B cell (primary cell): ENCODE results near the gene TLE7. TPM values are rescaled to one million over a fixed set of nuclear protein-coding genes. Genes with fewer than 3 reads are reported as not detected.

Experiments
- ATAC-seq: fragments of 200-7000 bp; cut with Tn5 transposase; one replicate; pipeline ENCODE4 v1.10.0; 2021; ENCODE audit warnings: low read depth, mild to moderate bottlenecking, moderate number of reproducible peaks, moderate library complexity
- CTCF ChIA-PET: fragments of 350-600 bp; sonication (Branson Sonifier 250); formaldehyde crosslinking; loops from one replicate; lab custom pipeline; 2021; ENCODE audit warnings: antibody characterized with exemption, inconsistent platforms; lab: Charles Lee
- POLR2A ChIA-PET: fragments of 350-600 bp; sonication (Branson Sonifier 250); formaldehyde crosslinking; loops from one replicate; lab custom pipeline; 2021; ENCODE audit warnings: antibody characterized with exemption; lab: Charles Lee
- DNase-seq: peaks from one replicate; pipeline ENCODE4 v3.0.0; 2013
- H2AFZ ChIP-seq: 2 replicates; pipeline ENCODE4 v1.6.1; 2012; ENCODE audit warnings: mild to moderate bottlenecking, low read depth, low read length; ENCODE audit not compliant: insufficient read depth, poor library complexity, severe bottlenecking
- H3K27ac ChIP-seq, 2 donors: 1 replicate in 1 of 2; 2 replicates in 1 of 2; pipeline ENCODE4 v1.5.1; 2012 to 2013; ENCODE audit warnings: low read length in 2 of 2, mild to moderate bottlenecking in 2 of 2, moderate library complexity in 1 of 2
- H3K27me3 ChIP-seq, 4 experiments: fragments of 200-600 bp in 1 of 4; sonication (generic) in 1 of 4; replicated peaks in 1 of 4; 1 replicate in 2 of 4; 2 replicates in 2 of 4; pipeline versions ENCODE4 v1.6.1 to v1.7.0; 2013 to 2016; ENCODE audit warnings: low read length in 3 of 4, mild to moderate bottlenecking in 2 of 4, mixed read lengths in 1 of 4, moderate library complexity in 1 of 4; ENCODE audit not compliant: insufficient read depth in 4 of 4, control insufficient read depth in 3 of 4; ENCODE audit errors: control extremely low read depth in 1 of 4
- H3K36me3 ChIP-seq, 2 experiments: replicated peaks in 1 of 2; 1 replicate in 1 of 2; 2 replicates in 1 of 2; pipeline versions ENCODE4 v1.6.1 to v1.7.1; 2013; ENCODE audit warnings: low read length in 1 of 2; ENCODE audit not compliant: insufficient read depth in 2 of 2, control insufficient read depth in 1 of 2; ENCODE audit errors: control extremely low read depth in 1 of 2, extremely low read depth in 1 of 2
- H3K4me1 ChIP-seq, 2 donors: fragments of 200-600 bp in 1 of 2; sonication (generic) in 1 of 2; 1 replicate in 1 of 2; 2 replicates in 1 of 2; pipeline versions ENCODE4 v1.5.1 to v1.6.1; 2013 to 2017; ENCODE audit warnings: low read length in 2 of 2; ENCODE audit not compliant: control insufficient read depth in 2 of 2, insufficient read depth in 2 of 2
- H3K4me2 ChIP-seq: replicated peaks from 2 replicates; pipeline ENCODE3; 2012; ENCODE audit warnings: mild to moderate bottlenecking, low read depth, low read length; ENCODE audit not compliant: poor library complexity, severe bottlenecking
- H3K4me3 ChIP-seq, 5 experiments: fragments of 200-600 bp in 1 of 5; sonication (generic) in 1 of 5; 1 replicate in 3 of 5; 2 replicates in 2 of 5; pipeline versions ENCODE4 v1.5.1 to v1.7.0; 2011 to 2016; ENCODE audit warnings: low read length in 4 of 5, mild to moderate bottlenecking in 4 of 5, low read depth in 2 of 5, control low read depth in 1 of 5, moderate library complexity in 1 of 5; ENCODE audit not compliant: insufficient read depth in 1 of 5; ENCODE audit errors: control extremely low read depth in 1 of 5, extremely low read depth in 1 of 5
- H3K79me2 ChIP-seq: fragments of 200-600 bp; sonication (generic); one replicate; pipeline ENCODE4 v1.6.0; 2016; ENCODE audit warnings: low read length; ENCODE audit not compliant: control insufficient read depth, insufficient read depth
- H3K9ac ChIP-seq: fragments of 200-600 bp; sonication (generic); 2 replicates; pipeline ENCODE4 v1.6.1; 2017; ENCODE audit warnings: mild to moderate bottlenecking, low read length, moderate library complexity
- H3K9me3 ChIP-seq, 3 donors: one replicate each; pipeline versions ENCODE4 v1.6.1 to v1.7.1; 2013; ENCODE audit warnings: low read length in 2 of 3; ENCODE audit not compliant: control insufficient read depth in 2 of 3, insufficient read depth in 1 of 3; ENCODE audit errors: control extremely low read depth in 1 of 3
- H4K20me1 ChIP-seq: 2 replicates; pipeline ENCODE4 v1.6.0; 2012; ENCODE audit warnings: mild to moderate bottlenecking, low read length; ENCODE audit not compliant: insufficient read depth, control insufficient read depth, poor library complexity, severe bottlenecking
- H3K27ac Mint-ChIP-seq: one replicate; pipeline ENCODE4 v1.8.0; 2021; ENCODE audit warnings: mixed read lengths
- H3K27me3 Mint-ChIP-seq: one replicate; pipeline ENCODE4 v1.8.0; 2021; ENCODE audit warnings: mixed read lengths
- H3K4me1 Mint-ChIP-seq: one replicate; pipeline ENCODE4 v1.8.0; 2021; ENCODE audit warnings: mixed read lengths
- H3K4me3 Mint-ChIP-seq: one replicate; pipeline ENCODE4 v1.8.0; 2021; ENCODE audit warnings: mixed read lengths
- H3K9me3 Mint-ChIP-seq: one replicate; pipeline ENCODE4 v1.8.0; 2022; ENCODE audit warnings: mixed read lengths; ENCODE audit not compliant: insufficient read depth
- EZH2 ChIP-seq: IDR thresholded peaks from 2 replicates; pipeline ENCODE4 v1.6.1; 2012; ENCODE audit warnings: borderline replicate concordance, low read depth, mild to moderate bottlenecking, moderate library complexity, low read length; ENCODE audit not compliant: insufficient read depth, poor library complexity, severe bottlenecking
- WGBS: methylation state at CpG from one replicate; pipeline ENCODE4 v1.1.5; 2013; ENCODE audit warnings: missing lambda C conversion rate; ENCODE audit not compliant: insufficient coverage; 5-methylcytosine and 5-hydroxymethylcytosine counted together
- intact Hi-C: fragments of 100-400 bp; cut with micrococcal nuclease; formaldehyde crosslinking; loops from one replicate; pipeline ENCODE4 v1.10.0; 2022
- polyA plus RNA-seq: library from polyadenylated mRNA; depleted of rRNA; stranded (reverse); fragments of >200 nt; gene quantifications from 2 replicates; pipeline ENCODE4 v1.2.3, GENCODE V29; 2012
- total RNA-seq, 2 donors: library from RNA; stranded (reverse); fragments of 120-200 nt in 1 of 2; gene quantifications; 1 replicate in 1 of 2; 2 replicates in 1 of 2; pipeline versions ENCODE4 v1.2.3 to v1.2.4, GENCODE V29; 2013 to 2022
- TF ChIP-seq, protein P1 (sequence below): fragments of 200-600 bp; IDR thresholded peaks from one replicate; pipeline ENCODE4 v1.8.0; 2022; ENCODE audit warnings: antibody characterized with exemption, mild to moderate bottlenecking

The TLE7 gene
- total and polyA plus RNA-seq, 2 donors (not counting 1 experiment from before 2014, with no cell fraction given), result not detected

- POLR2A ChIA-PET, result no interaction called here
- no peak overlapping the region for H3K4me3 ChIP-seq
- no peak for ATAC-seq
- Mint-ChIP-seq H3K4me1 (no peaks in the 10 kb centered on the region), H3K27me3 (peaks cover 49% of the 10 kb centered on the region), H3K9me3 (no peaks in the 10 kb centered on the region), H3K4me3 (no peak overlapping the region), H3K27ac (no peak overlapping the region)
- 63% methylated on average over 8 of the region's 11 CpGs for WGBS
- H3K4me2 ChIP-seq, result no peak overlapping the region
- no peaks in the 10 kb centered on the region for H3K9me3 ChIP-seq
- H3K27me3 ChIP-seq, result peaks cover 0 to 8% (median 1%) of the 10 kb centered on the region in 4 experiments
- intact Hi-C loops, result no loop called here
- no peaks in the 10 kb centered on the region for H4K20me1 ChIP-seq
- no peaks in the 10 kb centered on the region for H3K79me2 ChIP-seq
- H3K9ac ChIP-seq, result no peak overlapping the region
- DNase-seq, result no peak
- TF ChIP-seq, protein P1, sequence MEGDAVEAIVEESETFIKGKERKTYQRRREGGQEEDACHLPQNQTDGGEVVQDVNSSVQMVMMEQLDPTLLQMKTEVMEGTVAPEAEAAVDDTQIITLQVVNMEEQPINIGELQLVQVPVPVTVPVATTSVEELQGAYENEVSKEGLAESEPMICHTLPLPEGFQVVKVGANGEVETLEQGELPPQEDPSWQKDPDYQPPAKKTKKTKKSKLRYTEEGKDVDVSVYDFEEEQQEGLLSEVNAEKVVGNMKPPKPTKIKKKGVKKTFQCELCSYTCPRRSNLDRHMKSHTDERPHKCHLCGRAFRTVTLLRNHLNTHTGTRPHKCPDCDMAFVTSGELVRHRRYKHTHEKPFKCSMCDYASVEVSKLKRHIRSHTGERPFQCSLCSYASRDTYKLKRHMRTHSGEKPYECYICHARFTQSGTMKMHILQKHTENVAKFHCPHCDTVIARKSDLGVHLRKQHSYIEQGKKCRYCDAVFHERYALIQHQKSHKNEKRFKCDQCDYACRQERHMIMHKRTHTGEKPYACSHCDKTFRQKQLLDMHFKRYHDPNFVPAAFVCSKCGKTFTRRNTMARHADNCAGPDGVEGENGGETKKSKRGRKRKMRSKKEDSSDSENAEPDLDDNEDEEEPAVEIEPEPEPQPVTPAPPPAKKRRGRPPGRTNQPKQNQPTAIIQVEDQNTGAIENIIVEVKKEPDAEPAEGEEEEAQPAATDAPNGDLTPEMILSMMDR, result no peak
- no peak for TF ChIP-seq EZH2
- H3K4me1 ChIP-seq, result no peaks in the 10 kb centered on the region
- no peak overlapping the region for H3K27ac ChIP-seq
- H2AFZ ChIP-seq, result no peak overlapping the region
- no peaks in the 10 kb centered on the region for H3K36me3 ChIP-seq
- CTCF ChIA-PET, result interaction anchor here (1.5 kb wide), 1 partner anchor 29 kb away, joined by 4 read pairs; no protein-coding TSS in a partner anchor
These were observed 58.6 kb downstream of the TLE7 start for GRCh38 chr16:71383054-71383773.

GRCh38 chr16:71380831-71381230, 61.0 kb downstream of the TLE7 start:
- H3K4me3 Mint-ChIP-seq, result no peak overlapping the region
- CTCF ChIA-PET, result no interaction called here
- DNase-seq (no peak), ATAC-seq (no peak)
- H3K9me3 Mint-ChIP-seq, result peaks cover 5% of the 10 kb centered on the region
- H3K27ac ChIP-seq, result no peak overlapping the region
- H3K4me3 ChIP-seq, result no peak overlapping the region
- H3K9ac ChIP-seq, result no peak overlapping the region
- H2AFZ ChIP-seq, result no peak overlapping the region
- intact Hi-C loops, result no loop called here
- H3K4me1 Mint-ChIP-seq, result no peaks in the 10 kb centered on the region
- H3K36me3 ChIP-seq, result no peaks in the 10 kb centered on the region
- peaks cover 0 to 2% (median 0%) of the 10 kb centered on the region in 4 experiments for H3K27me3 ChIP-seq
- TF ChIP-seq EZH2, result no peak
- TF ChIP-seq, protein P1, result no peak
- H3K27me3 Mint-ChIP-seq, result peaks cover 41% of the 10 kb centered on the region
- H3K27ac Mint-ChIP-seq, result no peak overlapping the region
- no peaks in the 10 kb centered on the region for H3K79me2 ChIP-seq
- POLR2A ChIA-PET, result no interaction called here
- peaks cover 0 to 6% (median 0%) of the 10 kb centered on the region in 3 donors for H3K9me3 ChIP-seq
- WGBS, result 40% methylated on average over 4 of the region's 6 CpGs
- H3K4me2 ChIP-seq, result no peak overlapping the region
- no peaks in the 10 kb centered on the region for H3K4me1 ChIP-seq
- H4K20me1 ChIP-seq, result no peaks in the 10 kb centered on the region
